Measurements from ENCODE around the gene INSM1. TPM values are rescaled to one million over a fixed set of nuclear protein-coding genes. Genes with fewer than 3 reads are reported as not detected.

Gene INSM1
- total RNA-seq, 6 experiments from 2014 or later = not detected

DNA sequence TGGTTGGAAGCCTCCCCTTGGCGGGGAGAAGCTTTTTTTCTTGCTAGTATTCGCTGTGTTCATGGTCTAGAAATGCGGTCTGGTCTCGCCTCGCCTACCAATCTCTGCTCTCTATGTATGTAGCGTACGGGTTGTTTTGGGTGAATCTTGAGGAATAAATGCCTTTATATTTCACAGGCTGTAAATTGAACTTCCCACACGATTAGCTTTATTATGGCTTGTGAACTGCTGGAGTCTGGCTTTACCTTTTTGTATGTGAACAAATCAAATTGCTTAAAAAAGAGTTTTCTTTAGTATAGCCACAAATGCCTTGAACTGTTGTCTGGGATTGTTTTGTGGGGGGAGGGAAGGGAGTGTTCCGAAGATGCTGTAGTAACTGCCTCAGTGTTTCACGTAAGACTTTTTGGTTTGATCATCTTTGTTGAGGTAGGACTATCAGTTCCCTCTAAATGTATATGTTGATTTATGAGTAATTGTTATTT is 2.2 kb downstream of the INSM1 start:
- no peak for TF ChIP-seq POLR2A (IDR thresholded peaks at IDR 0.05)
- TF ChIP-seq, protein P1, sequence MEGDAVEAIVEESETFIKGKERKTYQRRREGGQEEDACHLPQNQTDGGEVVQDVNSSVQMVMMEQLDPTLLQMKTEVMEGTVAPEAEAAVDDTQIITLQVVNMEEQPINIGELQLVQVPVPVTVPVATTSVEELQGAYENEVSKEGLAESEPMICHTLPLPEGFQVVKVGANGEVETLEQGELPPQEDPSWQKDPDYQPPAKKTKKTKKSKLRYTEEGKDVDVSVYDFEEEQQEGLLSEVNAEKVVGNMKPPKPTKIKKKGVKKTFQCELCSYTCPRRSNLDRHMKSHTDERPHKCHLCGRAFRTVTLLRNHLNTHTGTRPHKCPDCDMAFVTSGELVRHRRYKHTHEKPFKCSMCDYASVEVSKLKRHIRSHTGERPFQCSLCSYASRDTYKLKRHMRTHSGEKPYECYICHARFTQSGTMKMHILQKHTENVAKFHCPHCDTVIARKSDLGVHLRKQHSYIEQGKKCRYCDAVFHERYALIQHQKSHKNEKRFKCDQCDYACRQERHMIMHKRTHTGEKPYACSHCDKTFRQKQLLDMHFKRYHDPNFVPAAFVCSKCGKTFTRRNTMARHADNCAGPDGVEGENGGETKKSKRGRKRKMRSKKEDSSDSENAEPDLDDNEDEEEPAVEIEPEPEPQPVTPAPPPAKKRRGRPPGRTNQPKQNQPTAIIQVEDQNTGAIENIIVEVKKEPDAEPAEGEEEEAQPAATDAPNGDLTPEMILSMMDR (IDR thresholded peaks at IDR 0.05) = no peak
- Histone ChIP-seq H3K36me3 (no peaks in the 10 kb centered on the region), H3K27ac (no peak overlapping the region), H3K9me3 (no peaks in the 10 kb centered on the region), H3K4me1 (peaks cover 0 to 18% (median 0%) of the 10 kb centered on the region in 4 donors), H3K4me3 (no peak overlapping the region), H3K27me3 (peaks cover 0 to 37% of the 10 kb centered on the region in 2 donors)
- intact Hi-C loops (cut with DNase I) = no loop called here
- no peak for ATAC-seq
- WGBS (ENCODE audit: insufficient coverage, low coverage, low lambda C conversion rate, missing lambda C conversion rate) = 9% methylated on average over 10 of the region's 10 CpGs
- no peak for DNase-seq

DNA sequence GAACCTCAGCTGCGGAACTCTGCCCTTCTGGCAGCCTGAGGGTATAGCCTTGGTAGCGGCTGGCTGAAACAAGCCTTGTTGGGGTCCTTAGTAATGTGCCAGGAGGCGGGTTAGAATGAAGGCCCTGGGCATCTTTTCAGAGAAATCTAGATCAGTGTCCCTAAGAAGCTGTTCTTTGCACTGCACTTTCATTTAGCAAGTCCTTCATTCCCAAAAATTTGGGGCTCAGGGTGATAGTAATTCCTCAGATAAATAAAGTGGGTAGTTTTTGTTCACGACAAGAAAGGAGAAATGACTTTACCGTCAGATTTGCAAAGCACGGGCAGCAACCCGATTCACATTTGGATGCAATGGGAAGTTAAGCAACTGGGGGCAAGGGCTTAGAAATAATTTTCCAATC is 3.2 kb downstream of the INSM1 start:
- Histone ChIP-seq H3K4me1 (peaks cover 0 to 18% (median 0%) of the 10 kb centered on the region in 4 donors), H3K36me3 (no peaks in the 10 kb centered on the region), H3K27me3 (peaks cover 0 to 29% of the 10 kb centered on the region in 2 donors), H3K9me3 (no peaks in the 10 kb centered on the region), H3K27ac (no peak overlapping the region), H3K4me3 (no peak overlapping the region)
- intact Hi-C loops (cut with DNase I) = no loop called here
- WGBS (ENCODE audit: insufficient coverage, low coverage, low lambda C conversion rate, missing lambda C conversion rate) = 15% methylated on average over 7 of the region's 7 CpGs
- DNase-seq (no peak), ATAC-seq (no peak)
- TF ChIP-seq, protein P1 (IDR thresholded peaks at IDR 0.05) = no peak
- no peak for TF ChIP-seq POLR2A (IDR thresholded peaks at IDR 0.05)

DNA sequence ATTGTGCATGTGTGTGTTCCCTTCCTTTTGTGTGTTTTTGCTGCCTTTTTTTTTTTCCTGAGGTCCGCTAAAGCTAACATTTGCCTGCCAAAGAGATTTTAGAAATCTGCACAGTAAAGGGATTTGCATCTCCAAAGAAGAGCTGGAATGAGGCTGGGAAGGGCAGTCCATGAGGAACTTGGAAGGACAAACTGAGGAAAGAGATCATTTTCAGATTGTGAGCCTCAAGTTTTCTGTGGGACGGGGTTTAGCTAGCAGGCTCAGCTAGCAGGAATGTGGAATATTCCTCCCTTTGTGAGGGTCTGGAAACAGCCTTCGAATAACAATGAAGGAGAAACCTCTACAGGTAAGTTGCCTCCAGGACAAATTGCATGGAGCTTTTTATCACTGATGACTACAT is 3.8 kb downstream of the INSM1 start:
- WGBS (ENCODE audit: insufficient coverage, low coverage, low lambda C conversion rate, missing lambda C conversion rate) = 7% methylated on average over 3 of the region's 3 CpGs
- intact Hi-C loops (cut with DNase I) = no loop called here
- no peak overlapping the region for H3K4me3 ChIP-seq

DNA sequence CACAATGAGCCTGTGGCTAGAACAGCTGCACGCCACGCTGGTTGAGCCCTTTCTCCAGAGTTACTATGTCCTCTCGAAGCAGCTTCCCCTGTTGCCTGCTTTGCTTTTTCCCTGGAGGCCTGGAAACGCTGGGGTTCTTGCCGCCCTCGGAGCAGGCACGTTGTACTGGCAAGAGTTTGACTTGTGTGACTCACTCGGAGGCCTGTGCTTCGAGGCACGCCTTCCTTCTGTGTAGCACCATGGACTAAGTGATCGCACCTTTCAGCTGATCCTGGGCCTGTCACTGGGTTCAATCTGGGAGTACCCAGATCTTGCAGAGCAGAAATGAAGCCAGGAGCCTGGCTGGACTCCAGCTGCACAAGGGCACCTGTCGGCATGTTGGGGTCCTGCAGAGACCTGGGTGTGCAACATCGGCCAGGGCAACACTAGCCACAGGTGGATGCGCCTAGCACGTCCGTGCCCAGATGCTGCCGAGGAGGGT is 5.2 kb downstream of the INSM1 start:
- Histone ChIP-seq H3K27me3 (peaks cover 0 to 20% of the 10 kb centered on the region in 2 donors), H3K4me1 (peaks cover 0 to 9% (median 0%) of the 10 kb centered on the region in 4 donors), H3K36me3 (no peaks in the 10 kb centered on the region), H3K27ac (no peak overlapping the region), H3K9me3 (no peaks in the 10 kb centered on the region), H3K4me3 (no peak overlapping the region)
- no peak for TF ChIP-seq POLR2A (IDR thresholded peaks at IDR 0.05)
- TF ChIP-seq, protein P1 (IDR thresholded peaks at IDR 0.05) = no peak
- 46% methylated on average over 10 of the region's 17 CpGs for WGBS (ENCODE audit: insufficient coverage, low coverage, low lambda C conversion rate, missing lambda C conversion rate)
- DNase-seq (no peak), ATAC-seq (no peak)
- intact Hi-C loops (cut with DNase I) = no loop called here

More for the DNA sequence above, 3.8 kb downstream of the INSM1 start:
- peaks cover 0 to 26% of the 10 kb centered on the region in 2 donors for H3K27me3 ChIP-seq
- no peak overlapping the region for H3K27ac ChIP-seq
- H3K4me1 ChIP-seq = peaks cover 0 to 18% (median 0%) of the 10 kb centered on the region in 4 donors
- no peak for DNase-seq
- ATAC-seq = no peak
- H3K36me3 ChIP-seq = no peaks in the 10 kb centered on the region
- no peaks in the 10 kb centered on the region for H3K9me3 ChIP-seq
- TF ChIP-seq, protein P1 (IDR thresholded peaks at IDR 0.05) = no peak
- no peak for TF ChIP-seq POLR2A (IDR thresholded peaks at IDR 0.05)

Data from right lobe of liver (tissue), 6 donors.